ENCODE measurements around the gene SLC47A2. TPM values are rescaled to one million over a fixed set of nuclear protein-coding genes. Genes with fewer than 3 reads are reported as not detected.

SLC47A2 gene
- total and polyA plus RNA-seq, 2 experiments from 2014 or later, result not detected

DNA sequence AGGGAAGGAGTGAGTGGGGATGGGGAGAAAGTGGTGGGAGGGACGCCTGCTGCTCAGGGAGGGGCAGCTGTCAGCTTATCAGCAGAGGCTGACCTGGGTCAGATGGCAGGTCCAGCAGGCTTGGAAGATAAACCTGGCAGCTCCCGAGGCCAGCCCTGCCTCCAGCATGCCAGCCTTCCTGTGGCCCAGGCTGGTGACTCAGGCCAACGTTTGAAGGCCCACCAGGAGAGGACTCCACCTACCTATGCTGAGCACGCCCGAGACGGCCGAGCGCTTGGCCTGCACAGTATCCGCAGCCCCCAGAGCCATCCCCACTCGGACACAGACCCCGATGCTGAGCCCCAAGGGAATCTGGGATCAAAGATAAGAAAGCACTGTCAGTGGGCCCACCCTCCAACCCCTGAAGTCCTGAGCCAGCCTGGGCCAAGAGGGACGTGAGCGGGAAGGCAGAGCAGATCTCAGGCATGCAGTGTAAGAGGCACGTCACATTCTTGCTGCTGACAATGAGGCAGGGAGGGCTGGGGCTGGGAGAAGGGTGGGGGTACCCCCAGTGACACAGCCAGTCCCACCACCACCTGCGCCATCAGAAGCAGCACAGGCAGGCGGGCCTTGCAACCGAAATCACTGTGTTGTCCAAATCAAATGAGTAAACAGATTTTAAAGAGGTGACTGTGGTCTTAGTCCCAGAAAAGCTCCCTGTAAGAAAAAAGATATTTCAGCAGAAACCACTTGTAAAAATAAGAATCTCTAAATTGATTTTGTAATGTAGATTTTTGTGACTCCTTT lies 12.4 kb downstream of the SLC47A2 start:
- peak; percentile 34 for ATAC-seq
- DNase-seq (ENCODE audit: low spot score), result peak; percentile 42
- Mint-ChIP-seq H3K9me3 (no peaks in the 10 kb centered on the region), H3K4me3 (no peak overlapping the region), H3K4me1 (peaks cover 28% of the 10 kb centered on the region), H3K27me3 (ENCODE audit: insufficient read depth, low read depth, poor library complexity) (peaks cover 8% of the 10 kb centered on the region), H3K36me3 (ENCODE audit: low read depth) (no peaks in the 10 kb centered on the region), H3K27ac (no peak overlapping the region; the same call in 1 of the 2 replicates)
- Histone ChIP-seq H3K36me3 (ENCODE audit: insufficient read depth) (no peaks in the 10 kb centered on the region), H3K9me2 (ENCODE audit: insufficient read depth) (no peaks in the 10 kb centered on the region), H2AFZ (no peak overlapping the region; the same call in 1 of the 2 replicates), H3K27me3 (ENCODE audit: insufficient read depth) (no peaks in the 10 kb centered on the region), H3K79me2 (replicated peaks; ENCODE audit: insufficient read depth) (no peaks in the 10 kb centered on the region), H3K27ac (ENCODE audit: low read depth) (no peak overlapping the region), H3F3A (replicated peaks; ENCODE audit: low read depth) (no peaks in the 10 kb centered on the region), H4K20me1 (replicated peaks; ENCODE audit: insufficient read depth) (no peaks in the 10 kb centered on the region), H3K4me1 (ENCODE audit: insufficient read depth) (peaks cover 9% of the 10 kb centered on the region; the same call in 1 of the 2 replicates), H3K4me3 (no peak overlapping the region), H3K4me2 (no peak overlapping the region)
- TF ChIP-seq, protein P1, sequence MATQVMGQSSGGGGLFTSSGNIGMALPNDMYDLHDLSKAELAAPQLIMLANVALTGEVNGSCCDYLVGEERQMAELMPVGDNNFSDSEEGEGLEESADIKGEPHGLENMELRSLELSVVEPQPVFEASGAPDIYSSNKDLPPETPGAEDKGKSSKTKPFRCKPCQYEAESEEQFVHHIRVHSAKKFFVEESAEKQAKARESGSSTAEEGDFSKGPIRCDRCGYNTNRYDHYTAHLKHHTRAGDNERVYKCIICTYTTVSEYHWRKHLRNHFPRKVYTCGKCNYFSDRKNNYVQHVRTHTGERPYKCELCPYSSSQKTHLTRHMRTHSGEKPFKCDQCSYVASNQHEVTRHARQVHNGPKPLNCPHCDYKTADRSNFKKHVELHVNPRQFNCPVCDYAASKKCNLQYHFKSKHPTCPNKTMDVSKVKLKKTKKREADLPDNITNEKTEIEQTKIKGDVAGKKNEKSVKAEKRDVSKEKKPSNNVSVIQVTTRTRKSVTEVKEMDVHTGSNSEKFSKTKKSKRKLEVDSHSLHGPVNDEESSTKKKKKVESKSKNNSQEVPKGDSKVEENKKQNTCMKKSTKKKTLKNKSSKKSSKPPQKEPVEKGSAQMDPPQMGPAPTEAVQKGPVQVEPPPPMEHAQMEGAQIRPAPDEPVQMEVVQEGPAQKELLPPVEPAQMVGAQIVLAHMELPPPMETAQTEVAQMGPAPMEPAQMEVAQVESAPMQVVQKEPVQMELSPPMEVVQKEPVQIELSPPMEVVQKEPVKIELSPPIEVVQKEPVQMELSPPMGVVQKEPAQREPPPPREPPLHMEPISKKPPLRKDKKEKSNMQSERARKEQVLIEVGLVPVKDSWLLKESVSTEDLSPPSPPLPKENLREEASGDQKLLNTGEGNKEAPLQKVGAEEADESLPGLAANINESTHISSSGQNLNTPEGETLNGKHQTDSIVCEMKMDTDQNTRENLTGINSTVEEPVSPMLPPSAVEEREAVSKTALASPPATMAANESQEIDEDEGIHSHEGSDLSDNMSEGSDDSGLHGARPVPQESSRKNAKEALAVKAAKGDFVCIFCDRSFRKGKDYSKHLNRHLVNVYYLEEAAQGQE (IDR thresholded peaks at IDR 0.05; ENCODE audit: unreplicated experiment), result no peak
- TF ChIP-seq POLR2AphosphoS5 (IDR thresholded peaks at IDR 0.05; ENCODE audit: low read depth) (no peak), EZH2phosphoT487 (IDR thresholded peaks at IDR 0.05; ENCODE audit: unreplicated experiment) (no peak), EZH2 (IDR thresholded peaks at IDR 0.05; ENCODE audit: low read depth, unreplicated experiment) (no peak), JUNB (IDR thresholded peaks at IDR 0.05; ENCODE audit: unreplicated experiment) (no peak), NANOG (IDR thresholded peaks at IDR 0.05; ENCODE audit: borderline replicate concordance) (no peak), ZNF331 (CRISPR knock-in tag; IDR thresholded peaks at IDR 0.05; ENCODE audit: low read depth) (no peak), CREB1 (CRISPR knock-in tag; IDR thresholded peaks at IDR 0.05; ENCODE audit: low read depth) (no peak), ZNF114 (CRISPR knock-in tag; IDR thresholded peaks at IDR 0.05) (no peak), STAT1 (IDR thresholded peaks at IDR 0.05; ENCODE audit: unreplicated experiment) (no peak)
- TF ChIP-seq, protein P2, sequence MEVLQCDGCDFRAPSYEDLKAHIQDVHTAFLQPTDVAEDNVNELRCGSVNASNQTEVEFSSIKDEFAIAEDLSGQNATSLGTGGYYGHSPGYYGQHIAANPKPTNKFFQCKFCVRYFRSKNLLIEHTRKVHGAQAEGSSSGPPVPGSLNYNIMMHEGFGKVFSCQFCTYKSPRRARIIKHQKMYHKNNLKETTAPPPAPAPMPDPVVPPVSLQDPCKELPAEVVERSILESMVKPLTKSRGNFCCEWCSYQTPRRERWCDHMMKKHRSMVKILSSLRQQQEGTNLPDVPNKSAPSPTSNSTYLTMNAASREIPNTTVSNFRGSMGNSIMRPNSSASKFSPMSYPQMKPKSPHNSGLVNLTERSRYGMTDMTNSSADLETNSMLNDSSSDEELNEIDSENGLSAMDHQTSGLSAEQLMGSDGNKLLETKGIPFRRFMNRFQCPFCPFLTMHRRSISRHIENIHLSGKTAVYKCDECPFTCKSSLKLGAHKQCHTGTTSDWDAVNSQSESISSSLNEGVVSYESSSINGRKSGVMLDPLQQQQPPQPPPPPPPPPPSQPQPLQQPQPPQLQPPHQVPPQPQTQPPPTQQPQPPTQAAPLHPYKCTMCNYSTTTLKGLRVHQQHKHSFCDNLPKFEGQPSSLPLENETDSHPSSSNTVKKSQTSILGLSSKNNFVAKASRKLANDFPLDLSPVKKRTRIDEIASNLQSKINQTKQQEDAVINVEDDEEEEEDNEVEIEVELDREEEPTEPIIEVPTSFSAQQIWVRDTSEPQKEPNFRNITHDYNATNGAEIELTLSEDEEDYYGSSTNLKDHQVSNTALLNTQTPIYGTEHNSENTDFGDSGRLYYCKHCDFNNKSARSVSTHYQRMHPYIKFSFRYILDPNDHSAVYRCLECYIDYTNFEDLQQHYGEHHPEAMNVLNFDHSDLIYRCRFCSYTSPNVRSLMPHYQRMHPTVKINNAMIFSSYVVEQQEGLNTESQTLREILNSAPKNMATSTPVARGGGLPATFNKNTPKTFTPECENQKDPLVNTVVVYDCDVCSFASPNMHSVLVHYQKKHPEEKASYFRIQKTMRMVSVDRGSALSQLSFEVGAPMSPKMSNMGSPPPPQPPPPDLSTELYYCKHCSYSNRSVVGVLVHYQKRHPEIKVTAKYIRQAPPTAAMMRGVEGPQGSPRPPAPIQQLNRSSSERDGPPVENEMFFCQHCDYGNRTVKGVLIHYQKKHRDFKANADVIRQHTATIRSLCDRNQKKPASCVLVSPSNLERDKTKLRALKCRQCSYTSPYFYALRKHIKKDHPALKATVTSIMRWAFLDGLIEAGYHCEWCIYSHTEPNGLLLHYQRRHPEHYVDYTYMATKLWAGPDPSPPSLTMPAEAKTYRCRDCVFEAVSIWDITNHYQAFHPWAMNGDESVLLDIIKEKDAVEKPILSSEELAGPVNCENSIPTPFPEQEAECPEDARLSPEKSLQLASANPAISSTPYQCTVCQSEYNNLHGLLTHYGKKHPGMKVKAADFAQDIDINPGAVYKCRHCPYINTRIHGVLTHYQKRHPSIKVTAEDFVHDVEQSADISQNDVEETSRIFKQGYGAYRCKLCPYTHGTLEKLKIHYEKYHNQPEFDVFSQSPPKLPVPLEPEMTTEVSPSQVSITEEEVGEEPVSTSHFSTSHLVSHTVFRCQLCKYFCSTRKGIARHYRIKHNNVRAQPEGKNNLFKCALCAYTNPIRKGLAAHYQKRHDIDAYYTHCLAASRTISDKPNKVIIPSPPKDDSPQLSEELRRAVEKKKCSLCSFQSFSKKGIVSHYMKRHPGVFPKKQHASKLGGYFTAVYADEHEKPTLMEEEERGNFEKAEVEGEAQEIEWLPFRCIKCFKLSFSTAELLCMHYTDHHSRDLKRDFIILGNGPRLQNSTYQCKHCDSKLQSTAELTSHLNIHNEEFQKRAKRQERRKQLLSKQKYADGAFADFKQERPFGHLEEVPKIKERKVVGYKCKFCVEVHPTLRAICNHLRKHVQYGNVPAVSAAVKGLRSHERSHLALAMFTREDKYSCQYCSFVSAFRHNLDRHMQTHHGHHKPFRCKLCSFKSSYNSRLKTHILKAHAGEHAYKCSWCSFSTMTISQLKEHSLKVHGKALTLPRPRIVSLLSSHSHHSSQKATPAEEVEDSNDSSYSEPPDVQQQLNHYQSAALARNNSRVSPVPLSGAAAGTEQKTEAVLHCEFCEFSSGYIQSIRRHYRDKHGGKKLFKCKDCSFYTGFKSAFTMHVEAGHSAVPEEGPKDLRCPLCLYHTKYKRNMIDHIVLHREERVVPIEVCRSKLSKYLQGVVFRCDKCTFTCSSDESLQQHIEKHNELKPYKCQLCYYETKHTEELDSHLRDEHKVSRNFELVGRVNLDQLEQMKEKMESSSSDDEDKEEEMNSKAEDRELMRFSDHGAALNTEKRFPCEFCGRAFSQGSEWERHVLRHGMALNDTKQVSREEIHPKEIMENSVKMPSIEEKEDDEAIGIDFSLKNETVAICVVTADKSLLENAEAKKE (CRISPR knock-in tag; IDR thresholded peaks at IDR 0.05), result no peak
- TF ChIP-seq, protein P3, sequence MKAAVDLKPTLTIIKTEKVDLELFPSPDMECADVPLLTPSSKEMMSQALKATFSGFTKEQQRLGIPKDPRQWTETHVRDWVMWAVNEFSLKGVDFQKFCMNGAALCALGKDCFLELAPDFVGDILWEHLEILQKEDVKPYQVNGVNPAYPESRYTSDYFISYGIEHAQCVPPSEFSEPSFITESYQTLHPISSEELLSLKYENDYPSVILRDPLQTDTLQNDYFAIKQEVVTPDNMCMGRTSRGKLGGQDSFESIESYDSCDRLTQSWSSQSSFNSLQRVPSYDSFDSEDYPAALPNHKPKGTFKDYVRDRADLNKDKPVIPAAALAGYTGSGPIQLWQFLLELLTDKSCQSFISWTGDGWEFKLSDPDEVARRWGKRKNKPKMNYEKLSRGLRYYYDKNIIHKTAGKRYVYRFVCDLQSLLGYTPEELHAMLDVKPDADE (IDR thresholded peaks at IDR 0.05), result no peak
- TF ChIP-seq, protein P4, sequence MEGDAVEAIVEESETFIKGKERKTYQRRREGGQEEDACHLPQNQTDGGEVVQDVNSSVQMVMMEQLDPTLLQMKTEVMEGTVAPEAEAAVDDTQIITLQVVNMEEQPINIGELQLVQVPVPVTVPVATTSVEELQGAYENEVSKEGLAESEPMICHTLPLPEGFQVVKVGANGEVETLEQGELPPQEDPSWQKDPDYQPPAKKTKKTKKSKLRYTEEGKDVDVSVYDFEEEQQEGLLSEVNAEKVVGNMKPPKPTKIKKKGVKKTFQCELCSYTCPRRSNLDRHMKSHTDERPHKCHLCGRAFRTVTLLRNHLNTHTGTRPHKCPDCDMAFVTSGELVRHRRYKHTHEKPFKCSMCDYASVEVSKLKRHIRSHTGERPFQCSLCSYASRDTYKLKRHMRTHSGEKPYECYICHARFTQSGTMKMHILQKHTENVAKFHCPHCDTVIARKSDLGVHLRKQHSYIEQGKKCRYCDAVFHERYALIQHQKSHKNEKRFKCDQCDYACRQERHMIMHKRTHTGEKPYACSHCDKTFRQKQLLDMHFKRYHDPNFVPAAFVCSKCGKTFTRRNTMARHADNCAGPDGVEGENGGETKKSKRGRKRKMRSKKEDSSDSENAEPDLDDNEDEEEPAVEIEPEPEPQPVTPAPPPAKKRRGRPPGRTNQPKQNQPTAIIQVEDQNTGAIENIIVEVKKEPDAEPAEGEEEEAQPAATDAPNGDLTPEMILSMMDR (conservative IDR thresholded peaks at IDR 0.05; ENCODE audit: low read depth in 2 of 2), result no peak
